Right ventricle myocardium inferior (tissue), 1 donor: Measurements from ENCODE around the gene TRAPPC2L. TPM values are rescaled to one million over a fixed set of nuclear protein-coding genes. Genes with fewer than 3 reads are reported as not detected.

Source experiments
- ATAC-seq: fragments of 200-7000 bp; cut with Tn5 transposase; one replicate; pipeline ENCODE4 v1.9.1; 2020; ENCODE audit warnings: mild to moderate bottlenecking, moderate library complexity
- DNase-seq: peaks from one replicate; pipeline ENCODE4 v3.0.0; 2021; ENCODE audit errors: missing footprints
- intact Hi-C: fragments of 100-400 bp; cut with DNase I; formaldehyde crosslinking; loops from one replicate; pipeline ENCODE4 v1.11.0; 2022
- total RNA-seq: library from RNA; stranded (reverse); fragmentation: NEBNext Ultra II Directional; extraction: Animal tissue kit (Norgen Biotek cat#: 25700); gene quantifications from one replicate; pipeline ENCODE4 v1.2.1, GENCODE V29; 2021
- donor health status: DM: no; HTN: yes; CAD: no; lungs with severe emphysema.

The TRAPPC2L gene
- total RNA-seq, 1 donor from 2014 or later = 58.7 TPM

- no peak for DNase-seq
- ATAC-seq = no peak
- intact Hi-C loops = no loop called here
Observed at GRCh38 chr16:88911946-88912310, 55.0 kb downstream of the TRAPPC2L start.

Other genes starting within 250 kb of the TRAPPC2L start
- not detected for gene IL17C, start 218.6 kb upstream of the TRAPPC2L start, total RNA-seq
- 63.7 TPM for gene CYBA, start 206.1 kb upstream of the TRAPPC2L start, total RNA-seq
- gene MVD, start 194.0 kb upstream of the TRAPPC2L start, total RNA-seq = 24.0 TPM
- 2.9 TPM for gene SNAI3, start 170.6 kb upstream of the TRAPPC2L start, total RNA-seq
- gene RNF166, start 150.7 kb upstream of the TRAPPC2L start, total RNA-seq = 17.0 TPM
- gene CTU2, start 150.6 kb upstream of the TRAPPC2L start, total RNA-seq = 13.1 TPM
- 18.1 TPM for gene PIEZO1, start 71.9 kb upstream of the TRAPPC2L start, total RNA-seq
- gene CDT1, start 53.3 kb upstream of the TRAPPC2L start, total RNA-seq = 0.65 TPM
- gene APRT, start 45.2 kb upstream of the TRAPPC2L start, total RNA-seq = 45.3 TPM
- gene GALNS, start 180 bp upstream of the TRAPPC2L start, total RNA-seq = 15.8 TPM
- gene PABPN1L, start 9.5 kb downstream of the TRAPPC2L start, total RNA-seq = not detected
- 11.1 TPM for gene CBFA2T3, start 120.1 kb downstream of the TRAPPC2L start, total RNA-seq
- gene ACSF3, start 236.7 kb downstream of the TRAPPC2L start, total RNA-seq = 17.0 TPM